ENCODE results near the gene MPEG1.

Gene MPEG1

GRCh38 chr11:59212744-59213631 lies at the start of gene MPEG1:
Gene MPEG1, minus strand, starts transcription at chr11:59212927. Its CDS starts 62 bp downstream, at chr11:59212865.
- no peak for DNase-seq

- no peak for DNase-seq
Measured at GRCh38 chr11:59262177-59262818, 49.6 kb upstream of the MPEG1 start.

GRCh38 chr11:59261150-59261549 lies 48.4 kb upstream of the MPEG1 start:
- peak; percentile 15 for DNase-seq

GRCh38 chr11:59259867-59260475 lies 47.2 kb upstream of the MPEG1 start:
- DNase-seq = no peak

GRCh38 chr11:59259047-59259446 lies 46.3 kb upstream of the MPEG1 start:
- DNase-seq = no peak

GRCh38 chr11:59255281-59255680 lies 42.6 kb upstream of the MPEG1 start:
- no peak for DNase-seq

GRCh38 chr11:59254286-59254685 lies 41.6 kb upstream of the MPEG1 start:
- no peak for DNase-seq

- DNase-seq = no peak
Measured at GRCh38 chr11:59253001-59253400, 40.3 kb upstream of the MPEG1 start.

GRCh38 chr11:59249535-59249934 lies 36.8 kb upstream of the MPEG1 start:
- DNase-seq = no peak

GRCh38 chr11:59247531-59248227 lies 35.0 kb upstream of the MPEG1 start:
- DNase-seq = no peak

- DNase-seq = no peak
Measured at GRCh38 chr11:59243633-59244032, 30.9 kb upstream of the MPEG1 start.

GRCh38 chr11:59240322-59240721 lies 27.6 kb upstream of the MPEG1 start:
- no peak for DNase-seq

GRCh38 chr11:59226396-59226795 lies 13.7 kb upstream of the MPEG1 start:
- DNase-seq = no peak

- no peak for DNase-seq
Measured at GRCh38 chr11:59225017-59225416, 12.3 kb upstream of the MPEG1 start.

- no peak for DNase-seq
Measured at GRCh38 chr11:59224351-59224928, 11.7 kb upstream of the MPEG1 start.

- no peak for DNase-seq
Measured at GRCh38 chr11:59223611-59224010, 10.9 kb upstream of the MPEG1 start.

- no peak for DNase-seq
Measured at GRCh38 chr11:59223177-59223576, 10.4 kb upstream of the MPEG1 start.

- DNase-seq = no peak
Measured at GRCh38 chr11:59222464-59223060, 9.8 kb upstream of the MPEG1 start.

- DNase-seq = no peak
Measured at GRCh38 chr11:59221441-59221840, 8.7 kb upstream of the MPEG1 start.

GRCh38 chr11:59219836-59220235 lies 7.1 kb upstream of the MPEG1 start:
- no peak for DNase-seq

- no peak for DNase-seq
Measured at GRCh38 chr11:59218893-59219292, 6.2 kb upstream of the MPEG1 start.

- DNase-seq = no peak
Measured at GRCh38 chr11:59218319-59218718, 5.6 kb upstream of the MPEG1 start.

Measured in NCI-H1092 treated with DMSO at 0.1 percent for 48 hours (cell line).